Subcutaneous abdominal adipose tissue (tissue), 5 donors: Measurements from ENCODE around the gene HIGD1C.

Source experiments
- H3K27ac ChIP-seq: one replicate; pipeline ENCODE4 v1.7.0; 2013; ENCODE audit warnings: low read depth, mild to moderate bottlenecking, inconsistent platforms, low read length, moderate library complexity
- H3K27me3 ChIP-seq, 5 donors: one replicate each; pipeline ENCODE4 v1.7.0; 2013; ENCODE audit warnings: low read length in 5 of 5, inconsistent platforms in 1 of 5; ENCODE audit not compliant: control insufficient read depth in 5 of 5, insufficient read depth in 4 of 5
- H3K36me3 ChIP-seq, 5 donors: one replicate each; pipeline ENCODE4 v1.7.0; 2013; ENCODE audit warnings: low read length in 5 of 5; ENCODE audit not compliant: control insufficient read depth in 5 of 5, insufficient read depth in 5 of 5
- H3K4me1 ChIP-seq, 5 donors: one replicate each; pipeline ENCODE4 v1.7.0; 2013; ENCODE audit warnings: low read length in 5 of 5, mild to moderate bottlenecking in 3 of 5, moderate library complexity in 1 of 5; ENCODE audit not compliant: control insufficient read depth in 5 of 5, insufficient read depth in 5 of 5
- H3K4me3 ChIP-seq, 5 donors: one replicate each; pipeline ENCODE4 v1.7.0; 2013; ENCODE audit warnings: low read length in 5 of 5, low read depth in 1 of 5
- H3K9ac ChIP-seq, 5 donors: one replicate each; pipeline ENCODE4 v1.7.0; 2013; ENCODE audit warnings: low read length in 5 of 5, mild to moderate bottlenecking in 4 of 5, moderate library complexity in 3 of 5
- H3K9me3 ChIP-seq, 5 donors: one replicate each; pipeline ENCODE4 v1.7.0; 2013; ENCODE audit warnings: low read length in 5 of 5; ENCODE audit not compliant: control insufficient read depth in 5 of 5
- donor health status: healthy.
- donor health status: healthy.
- donor health status: healthy.
- donor health status: healthy.
- donor health status: healthy.

The HIGD1C gene

DNA sequence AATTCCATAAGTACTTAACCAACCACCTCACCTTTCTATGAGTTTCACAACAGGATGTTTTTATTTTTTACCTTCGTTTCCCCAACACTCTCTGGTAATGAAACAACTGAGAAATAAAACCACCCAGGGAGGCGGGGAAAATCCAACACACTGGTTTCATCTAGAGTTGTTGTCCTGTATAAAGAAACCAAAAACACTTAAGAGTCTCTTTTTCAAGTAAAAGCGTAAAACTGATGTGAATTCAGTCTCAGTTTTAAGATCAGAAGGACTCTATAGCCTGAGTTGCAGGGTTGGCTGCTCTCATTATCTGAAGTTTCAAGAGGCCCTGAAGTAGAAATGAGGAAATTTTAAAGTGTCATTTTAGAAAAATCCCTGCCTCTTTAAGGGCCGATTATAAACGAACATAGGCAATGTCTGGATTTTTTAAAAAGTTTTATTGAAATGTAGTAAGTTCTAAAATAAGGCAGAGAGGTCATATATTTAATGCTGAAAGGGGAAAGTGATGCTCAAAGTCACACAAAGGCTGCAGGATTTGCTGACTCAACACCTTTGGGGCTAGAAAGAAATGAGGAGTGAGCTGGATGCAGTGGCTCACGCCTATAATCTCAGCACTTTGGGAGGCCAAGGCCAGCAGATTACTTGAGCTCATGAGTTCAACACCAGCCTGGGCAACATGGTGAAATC, 27.2 kb downstream of the HIGD1C start:
- Histone ChIP-seq H3K27me3 (no peaks in the 10 kb centered on the region), H3K4me1 (peaks cover 0 to 5% (median 3%) of the 10 kb centered on the region in 5 donors), H3K9me3 (no peaks in the 10 kb centered on the region), H3K4me3 (no peak overlapping the region), H3K9ac (no peak overlapping the region), H3K27ac (no peak overlapping the region), H3K36me3 (peaks cover 2 to 9% (median 3%) of the 10 kb centered on the region in 5 donors)

DNA sequence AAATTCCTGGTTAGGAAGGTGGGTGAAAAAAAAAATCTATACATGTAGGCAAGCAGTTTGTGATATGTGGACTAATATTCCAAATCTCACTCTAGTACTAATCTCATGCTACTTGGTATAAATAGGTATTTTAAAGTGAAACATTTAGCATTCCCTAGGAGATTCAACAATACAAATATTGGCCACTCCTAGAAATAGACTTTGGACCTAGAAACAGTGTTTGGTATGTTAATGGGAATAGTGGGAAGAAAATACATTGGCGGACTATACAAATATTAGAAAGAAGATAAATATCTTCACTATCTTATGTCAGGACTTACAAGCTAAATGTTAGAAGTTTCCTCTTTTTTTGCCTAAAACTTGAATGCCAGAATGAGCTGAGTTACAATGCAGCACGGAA, 28.2 kb downstream of the HIGD1C start:
- peaks cover 2 to 9% (median 3%) of the 10 kb centered on the region in 5 donors for H3K36me3 ChIP-seq
- no peak overlapping the region for H3K4me3 ChIP-seq
- no peaks in the 10 kb centered on the region for H3K9me3 ChIP-seq
- H3K27ac ChIP-seq = no peak overlapping the region
- H3K9ac ChIP-seq = no peak overlapping the region
- peaks cover 0 to 15% (median 13%) of the 10 kb centered on the region in 5 donors for H3K4me1 ChIP-seq
- no peaks in the 10 kb centered on the region for H3K27me3 ChIP-seq

GRCh38 chr12:50981319-50982239, 29.2 kb downstream of the HIGD1C start:
- Histone ChIP-seq H3K4me1 (peaks cover 0 to 26% (median 23%) of the 10 kb centered on the region in 5 donors), H3K36me3 (peaks cover 2 to 9% (median 3%) of the 10 kb centered on the region in 5 donors), H3K27ac (no peak overlapping the region), H3K9me3 (no peaks in the 10 kb centered on the region), H3K27me3 (no peaks in the 10 kb centered on the region), H3K4me3 (no peak overlapping the region), H3K9ac (no peak overlapping the region)

DNA sequence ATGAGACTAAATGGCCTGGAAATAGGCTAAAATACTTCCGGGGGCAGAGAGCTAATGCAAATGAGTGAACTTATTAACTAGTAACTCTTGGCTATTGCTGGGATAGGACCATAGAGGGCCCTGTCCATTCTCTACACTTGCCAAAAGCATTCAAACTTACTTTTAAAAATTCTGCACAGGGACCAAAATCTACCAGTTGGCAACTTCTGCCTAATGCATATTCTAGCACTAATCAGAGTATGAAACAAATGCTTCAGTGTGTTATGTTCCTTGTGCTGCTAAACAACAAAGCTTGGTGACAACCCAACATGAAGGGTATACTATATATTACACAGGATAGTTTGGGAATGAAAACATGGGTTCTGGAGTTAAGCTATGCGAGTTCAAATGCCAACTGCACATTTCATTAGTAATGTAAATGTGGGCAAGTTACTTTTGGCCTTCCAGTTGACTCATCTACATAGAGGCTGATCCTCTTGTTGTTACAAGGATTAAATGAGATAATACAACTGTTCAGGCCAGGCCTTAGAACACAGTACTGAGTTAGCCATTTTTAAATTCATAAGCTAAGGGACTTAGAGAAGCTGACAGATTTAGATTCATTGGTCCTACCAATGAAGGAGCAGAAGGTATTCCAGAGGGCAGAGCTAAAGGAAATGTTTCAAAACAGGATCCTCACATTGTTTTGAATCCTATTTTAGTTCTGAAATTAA, 32.4 kb downstream of the HIGD1C start:
- peaks cover 2 to 29% (median 27%) of the 10 kb centered on the region in 5 donors for H3K4me1 ChIP-seq
- no peaks in the 10 kb centered on the region for H3K9me3 ChIP-seq
- H3K27me3 ChIP-seq = no peaks in the 10 kb centered on the region
- H3K36me3 ChIP-seq = peaks cover 8 to 23% (median 16%) of the 10 kb centered on the region in 5 donors
- no peak overlapping the region for H3K4me3 ChIP-seq
- peak overlapping the region; percentile 85 for H3K27ac ChIP-seq
- peak overlapping the region in 4 of 5 donors; percentile 3 to 76 (median 14) for H3K9ac ChIP-seq

DNA sequence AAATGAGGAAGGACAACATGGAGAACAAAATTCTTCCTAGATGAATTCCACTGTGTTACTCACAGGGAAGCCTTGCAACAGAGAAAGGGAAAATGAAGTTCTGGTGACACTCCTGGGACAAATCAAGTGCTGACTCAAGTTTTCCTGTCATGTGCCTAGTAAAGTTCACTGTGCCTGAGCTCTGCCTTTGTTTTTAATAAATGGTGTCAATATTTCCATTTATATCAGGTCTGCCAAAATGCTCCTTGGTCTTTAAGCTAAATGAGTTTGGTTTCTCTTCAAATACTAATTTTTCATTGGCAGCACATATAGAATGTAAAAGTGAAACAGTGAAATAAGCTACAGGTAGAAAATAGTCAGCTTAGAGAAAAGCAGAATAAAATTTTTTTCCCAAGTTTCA, 33.0 kb downstream of the HIGD1C start:
- H3K9me3 ChIP-seq = no peaks in the 10 kb centered on the region
- H3K36me3 ChIP-seq = peaks cover 10 to 24% (median 20%) of the 10 kb centered on the region in 5 donors
- no peak overlapping the region for H3K4me3 ChIP-seq
- H3K9ac ChIP-seq = peak overlapping the region in 4 of 5 donors; percentile 3 to 76 (median 22)
- peak overlapping the region; percentile 85 for H3K27ac ChIP-seq
- peaks cover 2 to 29% (median 27%) of the 10 kb centered on the region in 5 donors for H3K4me1 ChIP-seq
- H3K27me3 ChIP-seq = no peaks in the 10 kb centered on the region

GRCh38 chr12:50986966-50987737, 34.8 kb downstream of the HIGD1C start:
- Histone ChIP-seq H3K27me3 (no peaks in the 10 kb centered on the region), H3K9ac (peak overlapping the region in 2 of 5 donors; percentile 25 to 30), H3K9me3 (no peaks in the 10 kb centered on the region), H3K4me1 (peaks cover 2 to 29% (median 27%) of the 10 kb centered on the region in 5 donors), H3K4me3 (no peak overlapping the region), H3K27ac (peak overlapping the region; percentile 85), H3K36me3 (peaks cover 25 to 42% (median 34%) of the 10 kb centered on the region in 5 donors)

DNA sequence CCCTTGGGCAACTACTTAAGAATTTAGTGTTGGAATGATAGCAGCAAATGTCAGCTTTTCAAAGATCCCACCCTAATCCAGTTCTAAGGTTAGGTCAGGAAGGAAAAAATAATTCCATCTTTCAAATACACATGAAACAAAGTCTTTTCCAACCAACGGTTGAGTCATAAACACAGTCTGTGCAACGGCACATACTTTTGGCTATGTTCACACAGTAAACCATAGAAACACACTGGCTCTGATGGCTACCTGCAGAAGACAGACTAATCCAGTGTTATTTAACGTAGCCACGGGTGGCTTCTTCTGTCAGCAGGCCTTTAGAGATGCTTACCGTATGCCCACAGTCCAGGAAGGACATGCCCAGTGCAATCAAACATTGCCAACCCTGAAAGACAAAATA, 35.7 kb downstream of the HIGD1C start:
- peaks cover 26 to 50% (median 35%) of the 10 kb centered on the region in 5 donors for H3K36me3 ChIP-seq
- H3K9me3 ChIP-seq = no peaks in the 10 kb centered on the region
- no peaks in the 10 kb centered on the region for H3K27me3 ChIP-seq
- H3K27ac ChIP-seq = no peak overlapping the region
- no peak overlapping the region for H3K9ac ChIP-seq
- peaks cover 2 to 32% (median 27%) of the 10 kb centered on the region in 5 donors for H3K4me1 ChIP-seq
- no peak overlapping the region for H3K4me3 ChIP-seq

- no peak overlapping the region for H3K27ac ChIP-seq
- H3K4me3 ChIP-seq = no peak overlapping the region
- H3K27me3 ChIP-seq = no peaks in the 10 kb centered on the region
- H3K9ac ChIP-seq = no peak overlapping the region
- H3K4me1 ChIP-seq = peaks cover 2 to 32% (median 27%) of the 10 kb centered on the region in 5 donors
- H3K9me3 ChIP-seq = no peaks in the 10 kb centered on the region
- H3K36me3 ChIP-seq = peaks cover 26 to 50% (median 35%) of the 10 kb centered on the region in 5 donors
These were observed 36.5 kb downstream of the HIGD1C start for GRCh38 chr12:50988871-50989270.

GRCh38 chr12:50990147-50990727, 37.9 kb downstream of the HIGD1C start:
- Histone ChIP-seq H3K27ac (no peak overlapping the region), H3K27me3 (no peaks in the 10 kb centered on the region), H3K4me1 (peaks cover 2 to 22% (median 17%) of the 10 kb centered on the region in 5 donors), H3K4me3 (no peak overlapping the region), H3K9me3 (no peaks in the 10 kb centered on the region), H3K36me3 (peaks cover 31 to 62% (median 43%) of the 10 kb centered on the region in 5 donors), H3K9ac (no peak overlapping the region)
